H9 (cell line): ENCODE measurements around the gene LRRTM2. TPM values are rescaled to one million over a fixed set of nuclear protein-coding genes. Genes with fewer than 3 reads are reported as not detected.

Source experiments
- DNase-seq: peaks from one replicate; pipeline ENCODE4 v3.0.0-alpha.2; 2017
- H2AFZ ChIP-seq: one replicate; pipeline ENCODE4 v1.6.1; 2013; ENCODE audit warnings: mild to moderate bottlenecking, low read length, control low read depth, moderate library complexity
- H2AK5ac ChIP-seq: 2 replicates; pipeline ENCODE4 v1.6.1; 2013; ENCODE audit warnings: low read length, control low read depth, mixed read lengths; ENCODE audit not compliant: insufficient read length
- H2BK120ac ChIP-seq: one replicate; pipeline ENCODE4 v1.6.1; 2013; ENCODE audit warnings: low read depth, mild to moderate bottlenecking, low read length, control low read depth, inconsistent platforms; ENCODE audit not compliant: poor library complexity, severe bottlenecking
- H2BK12ac ChIP-seq: 2 replicates; pipeline ENCODE4 v1.6.1; 2013; ENCODE audit warnings: low read length, control low read depth, mixed read lengths, low read depth; ENCODE audit not compliant: insufficient read length
- H2BK15ac ChIP-seq: 2 replicates; pipeline ENCODE4 v1.6.1; 2013; ENCODE audit warnings: low read depth, low read length, control low read depth
- H2BK20ac ChIP-seq: one replicate; pipeline ENCODE4 v1.6.1; 2013; ENCODE audit warnings: low read depth, mild to moderate bottlenecking, low read length, control low read depth, inconsistent platforms; ENCODE audit not compliant: poor library complexity, severe bottlenecking
- H2BK5ac ChIP-seq: 2 replicates; pipeline ENCODE4 v1.6.1; 2013; ENCODE audit warnings: low read length, control low read depth, mixed read lengths; ENCODE audit not compliant: insufficient read length
- H3K14ac ChIP-seq: 2 replicates; pipeline ENCODE4 v1.6.1; 2013; ENCODE audit warnings: low read length, control low read depth; ENCODE audit not compliant: insufficient read depth
- H3K18ac ChIP-seq: 2 replicates; pipeline ENCODE4 v1.6.1; 2013; ENCODE audit warnings: low read depth, mild to moderate bottlenecking, mixed read lengths, low read length, control low read depth; ENCODE audit not compliant: insufficient read length
- H3K23ac ChIP-seq: 2 replicates; pipeline ENCODE4 v1.6.1; 2013; ENCODE audit warnings: low read length, control low read depth, mixed read lengths, low read depth; ENCODE audit not compliant: insufficient read length
- H3K23me2 ChIP-seq: 2 replicates; pipeline ENCODE4 v1.6.1; 2013; ENCODE audit warnings: low read depth, mild to moderate bottlenecking, mixed read lengths, low read length, control low read depth; ENCODE audit not compliant: insufficient read length, poor library complexity, severe bottlenecking
- H3K27ac ChIP-seq: 2 replicates; pipeline ENCODE4 v1.5.1; 2013; ENCODE audit warnings: low read length, control low read depth, mixed read lengths, low read depth; ENCODE audit not compliant: insufficient read length
- H3K27me3 ChIP-seq: 2 replicates; pipeline ENCODE4 v1.6.1; 2013; ENCODE audit warnings: low read length, control low read depth, inconsistent platforms; ENCODE audit not compliant: insufficient read depth
- H3K4ac ChIP-seq: 2 replicates; pipeline ENCODE4 v1.6.1; 2013; ENCODE audit warnings: low read depth, mild to moderate bottlenecking, control low read depth, inconsistent platforms, low read length, moderate library complexity
- H3K4me1 ChIP-seq: 2 replicates; pipeline ENCODE4 v1.6.1; 2013; ENCODE audit warnings: low read length, control low read depth, inconsistent platforms; ENCODE audit not compliant: insufficient read depth
- H3K4me2 ChIP-seq: 2 replicates; pipeline ENCODE4 v1.6.1; 2013; ENCODE audit warnings: low read length, control low read depth, mixed read lengths; ENCODE audit not compliant: insufficient read length, insufficient read depth
- H3K56ac ChIP-seq: 2 replicates; pipeline ENCODE4 v1.6.1; 2013; ENCODE audit warnings: low read depth, mild to moderate bottlenecking, mixed read lengths, low read length, control low read depth; ENCODE audit not compliant: insufficient read length
- H3K79me1 ChIP-seq: 2 replicates; pipeline ENCODE4 v1.6.1; 2013; ENCODE audit warnings: low read depth, mild to moderate bottlenecking, moderate library complexity, low read length, control low read depth, inconsistent platforms; ENCODE audit not compliant: insufficient read depth, poor library complexity, severe bottlenecking
- H3K79me2 ChIP-seq: 2 replicates; pipeline ENCODE4 v1.6.1; 2013; ENCODE audit warnings: low read length, control low read depth, inconsistent platforms; ENCODE audit not compliant: insufficient read depth
- H3K9ac ChIP-seq: 2 replicates; pipeline ENCODE4 v1.6.1; 2013; ENCODE audit warnings: low read length, control low read depth, mixed read lengths; ENCODE audit not compliant: insufficient read length; ENCODE audit errors: extremely low read depth
- H3K9me3 ChIP-seq: one replicate; pipeline ENCODE4 v1.6.1; 2013; ENCODE audit warnings: low read depth, low read length, inconsistent platforms; ENCODE audit not compliant: control insufficient read depth
- H3T11ph ChIP-seq: one replicate; pipeline ENCODE4 v1.6.1; 2013; ENCODE audit warnings: mild to moderate bottlenecking, low read length, control low read depth, inconsistent platforms
- H4K20me1 ChIP-seq: one replicate; pipeline ENCODE4 v1.6.1; 2013; ENCODE audit not compliant: control insufficient read depth, insufficient read length, insufficient read depth
- H4K5ac ChIP-seq: 2 replicates; pipeline ENCODE4 v1.6.1; 2013; ENCODE audit warnings: low read depth, mild to moderate bottlenecking, mixed read lengths, low read length, control low read depth; ENCODE audit not compliant: insufficient read length
- H4K8ac ChIP-seq: replicated peaks from 2 replicates; pipeline ENCODE4 v1.6.1; 2013; ENCODE audit warnings: low read length, control low read depth, mixed read lengths, low read depth; ENCODE audit not compliant: insufficient read length
- H4K91ac ChIP-seq: 2 replicates; pipeline ENCODE4 v1.6.1; 2013; ENCODE audit warnings: low read depth, mild to moderate bottlenecking, moderate library complexity, mixed read lengths, low read length, control low read depth; ENCODE audit not compliant: insufficient read length
- H3K27ac Mint-ChIP-seq, 3 experiments: 2 replicates in 2 of 3; 3 replicates in 1 of 3; pipeline ENCODE4 v1.8.0; 2020 to 2021; ENCODE audit warnings: mixed read lengths in 3 of 3, mild to moderate bottlenecking in 1 of 3, moderate library complexity in 1 of 3
- H3K27me3 Mint-ChIP-seq: 2 replicates; pipeline ENCODE4 v1.8.0; 2021; ENCODE audit warnings: low read depth, mild to moderate bottlenecking, moderate library complexity, mixed read lengths
- H3K36me3 Mint-ChIP-seq, 3 experiments: 2 replicates in 2 of 3; 3 replicates in 1 of 3; pipeline ENCODE4 v1.8.0; 2020 to 2021; ENCODE audit warnings: low read depth in 3 of 3, mixed read lengths in 3 of 3; ENCODE audit not compliant: insufficient read depth in 1 of 3
- H3K4me1 Mint-ChIP-seq, 2 experiments: 2 replicates each; pipeline ENCODE4 v1.8.0; 2020; ENCODE audit warnings: mixed read lengths in 2 of 2
- H3K4me3 Mint-ChIP-seq, 2 experiments: 2 replicates in 1 of 2; 3 replicates in 1 of 2; pipeline ENCODE4 v1.8.0; 2020 to 2021; ENCODE audit warnings: mild to moderate bottlenecking in 2 of 2, mixed read lengths in 2 of 2, moderate library complexity in 1 of 2
- H3K9me3 Mint-ChIP-seq, 2 experiments: 2 replicates in 1 of 2; 3 replicates in 1 of 2; pipeline ENCODE4 v1.8.0; 2020; ENCODE audit warnings: mild to moderate bottlenecking in 2 of 2, mixed read lengths in 2 of 2, moderate library complexity in 1 of 2
- WGBS: extraction: QIAGEN DNeasy Blood & Tissue Kit; methylation state at CpG from one replicate; pipeline ENCODE4 v1.1.7; 2013; ENCODE audit warnings: missing lambda C conversion rate, low lambda C conversion rate, mixed read lengths; ENCODE audit not compliant: insufficient read length; ENCODE audit errors: extremely low coverage; 5-methylcytosine and 5-hydroxymethylcytosine counted together
- total RNA-seq: library from RNA; stranded (reverse); gene quantifications from 2 replicates; pipeline ENCODE4 v1.2.1, GENCODE V29; 2021
- TF ChIP-seq, protein P1 (sequence below): fragments of 200-600 bp; sonication (generic); conservative IDR thresholded peaks from 3 replicates; pipeline ENCODE4 v1.8.0; 2021; ENCODE audit warnings: antibody characterized with exemption, mild to moderate bottlenecking

LRRTM2 gene
- total RNA-seq, 1 experiment from 2014 or later = not detected

DNA sequence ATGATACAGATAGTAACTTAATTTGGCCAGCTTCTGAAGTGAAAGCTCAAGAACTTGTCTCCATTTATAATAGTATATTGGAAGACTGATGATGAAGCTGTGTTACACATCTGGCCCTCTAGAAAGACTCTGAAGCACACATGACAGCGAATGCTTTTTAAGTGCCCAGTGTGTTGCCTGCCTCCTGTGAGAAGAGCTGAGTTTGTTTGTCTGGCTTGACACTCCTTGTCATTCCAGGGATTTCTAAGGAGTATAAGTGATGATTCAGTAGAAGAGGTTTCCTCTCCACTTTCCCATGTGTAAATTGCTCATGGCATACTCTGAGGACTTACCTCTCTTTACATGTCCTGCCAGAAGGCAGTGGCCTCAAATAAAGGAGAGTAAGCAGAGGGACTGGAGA, 30.4 kb upstream of the LRRTM2 start:
- H2AFZ ChIP-seq = no peak overlapping the region
- no peak overlapping the region for H2AK5ac ChIP-seq
- H3K4me1 ChIP-seq = no peaks in the 10 kb centered on the region
- no peak overlapping the region for H3T11ph ChIP-seq
- Mint-ChIP-seq H3K4me3 (no peak overlapping the region), H3K4me1 (peaks cover 7 to 13% of the 10 kb centered on the region in 2 experiments), H3K27ac (peak overlapping the region in 1 of 3 experiments; percentile 65; a peak in 2 of 7 replicates), H3K27me3 (no peaks in the 10 kb centered on the region), H3K36me3 (peaks cover 7 to 88% (median 69%) of the 10 kb centered on the region in 3 experiments; a peak in 6 of 7 replicates), H3K9me3 (no peaks in the 10 kb centered on the region)
- WGBS = no CpG with 5 or more reads among the region's 1 CpG
- no peaks in the 10 kb centered on the region for H3K27me3 ChIP-seq
- no peak overlapping the region for H4K91ac ChIP-seq
- TF ChIP-seq, protein P1, sequence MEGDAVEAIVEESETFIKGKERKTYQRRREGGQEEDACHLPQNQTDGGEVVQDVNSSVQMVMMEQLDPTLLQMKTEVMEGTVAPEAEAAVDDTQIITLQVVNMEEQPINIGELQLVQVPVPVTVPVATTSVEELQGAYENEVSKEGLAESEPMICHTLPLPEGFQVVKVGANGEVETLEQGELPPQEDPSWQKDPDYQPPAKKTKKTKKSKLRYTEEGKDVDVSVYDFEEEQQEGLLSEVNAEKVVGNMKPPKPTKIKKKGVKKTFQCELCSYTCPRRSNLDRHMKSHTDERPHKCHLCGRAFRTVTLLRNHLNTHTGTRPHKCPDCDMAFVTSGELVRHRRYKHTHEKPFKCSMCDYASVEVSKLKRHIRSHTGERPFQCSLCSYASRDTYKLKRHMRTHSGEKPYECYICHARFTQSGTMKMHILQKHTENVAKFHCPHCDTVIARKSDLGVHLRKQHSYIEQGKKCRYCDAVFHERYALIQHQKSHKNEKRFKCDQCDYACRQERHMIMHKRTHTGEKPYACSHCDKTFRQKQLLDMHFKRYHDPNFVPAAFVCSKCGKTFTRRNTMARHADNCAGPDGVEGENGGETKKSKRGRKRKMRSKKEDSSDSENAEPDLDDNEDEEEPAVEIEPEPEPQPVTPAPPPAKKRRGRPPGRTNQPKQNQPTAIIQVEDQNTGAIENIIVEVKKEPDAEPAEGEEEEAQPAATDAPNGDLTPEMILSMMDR = no peak
- H3K18ac ChIP-seq = no peak overlapping the region
- H3K9me3 ChIP-seq = no peaks in the 10 kb centered on the region
- no peak overlapping the region for H3K27ac ChIP-seq
- no peak overlapping the region for H3K9ac ChIP-seq
- H3K14ac ChIP-seq = no peak overlapping the region
- no peak overlapping the region for H3K4me2 ChIP-seq
- H4K5ac ChIP-seq = no peak overlapping the region
- H4K8ac ChIP-seq = no peak overlapping the region
- H2BK5ac ChIP-seq = no peak overlapping the region
- H2BK120ac ChIP-seq = no peak overlapping the region
- no peaks in the 10 kb centered on the region for H3K79me2 ChIP-seq
- DNase-seq = no peak
- H3K23me2 ChIP-seq = no peaks in the 10 kb centered on the region
- no peak overlapping the region for H3K56ac ChIP-seq
- no peak overlapping the region for H3K4ac ChIP-seq
- no peaks in the 10 kb centered on the region for H4K20me1 ChIP-seq
- no peak overlapping the region for H2BK15ac ChIP-seq
- H3K23ac ChIP-seq = no peak overlapping the region
- no peak overlapping the region for H2BK20ac ChIP-seq
- H3K79me1 ChIP-seq = peaks cover 8% of the 10 kb centered on the region
- H2BK12ac ChIP-seq = no peak overlapping the region
